Choroid plexus epithelial cell (primary cell): ENCODE results near the gene MGA.

ENCODE experiments used
- DNase-seq: peaks from one replicate; pipeline ENCODE4 v3.0.0-alpha.2; 2010; ENCODE audit warnings: low read depth
- H3K4me3 ChIP-seq: 2 replicates; pipeline ENCODE4 v1.5.1; 2011; ENCODE audit warnings: low read depth, mild to moderate bottlenecking, control low read depth, low read length, moderate library complexity
- TF ChIP-seq, protein P1 (sequence below): conservative IDR thresholded peaks from 2 replicates; pipeline ENCODE4 v1.5.1; 2011; ENCODE audit warnings: low read depth, mild to moderate bottlenecking, control low read depth, inconsistent platforms, low read length, moderate library complexity

MGA gene

DNA sequence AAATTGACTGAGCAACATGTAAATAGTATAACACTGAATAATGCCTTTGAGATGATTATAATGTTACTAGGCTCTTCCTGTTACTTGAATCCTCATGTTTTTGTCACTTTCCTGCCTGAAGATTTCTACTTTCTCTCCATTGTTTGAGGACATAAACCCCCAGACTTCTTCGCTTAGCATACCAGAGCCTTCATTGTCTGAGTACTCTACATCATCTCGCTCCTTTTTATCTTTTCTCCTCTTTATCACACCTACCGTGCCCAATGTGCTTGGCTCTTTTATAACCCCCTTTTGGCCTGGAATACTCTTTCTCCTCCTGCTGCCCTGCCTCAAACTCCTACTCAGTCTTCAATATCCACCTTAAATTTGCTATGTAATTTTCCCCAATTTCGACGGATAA lies 30.3 kb upstream of the MGA start:
- TF ChIP-seq, protein P1, sequence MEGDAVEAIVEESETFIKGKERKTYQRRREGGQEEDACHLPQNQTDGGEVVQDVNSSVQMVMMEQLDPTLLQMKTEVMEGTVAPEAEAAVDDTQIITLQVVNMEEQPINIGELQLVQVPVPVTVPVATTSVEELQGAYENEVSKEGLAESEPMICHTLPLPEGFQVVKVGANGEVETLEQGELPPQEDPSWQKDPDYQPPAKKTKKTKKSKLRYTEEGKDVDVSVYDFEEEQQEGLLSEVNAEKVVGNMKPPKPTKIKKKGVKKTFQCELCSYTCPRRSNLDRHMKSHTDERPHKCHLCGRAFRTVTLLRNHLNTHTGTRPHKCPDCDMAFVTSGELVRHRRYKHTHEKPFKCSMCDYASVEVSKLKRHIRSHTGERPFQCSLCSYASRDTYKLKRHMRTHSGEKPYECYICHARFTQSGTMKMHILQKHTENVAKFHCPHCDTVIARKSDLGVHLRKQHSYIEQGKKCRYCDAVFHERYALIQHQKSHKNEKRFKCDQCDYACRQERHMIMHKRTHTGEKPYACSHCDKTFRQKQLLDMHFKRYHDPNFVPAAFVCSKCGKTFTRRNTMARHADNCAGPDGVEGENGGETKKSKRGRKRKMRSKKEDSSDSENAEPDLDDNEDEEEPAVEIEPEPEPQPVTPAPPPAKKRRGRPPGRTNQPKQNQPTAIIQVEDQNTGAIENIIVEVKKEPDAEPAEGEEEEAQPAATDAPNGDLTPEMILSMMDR: no peak
- H3K4me3 ChIP-seq: no peak overlapping the region

DNA sequence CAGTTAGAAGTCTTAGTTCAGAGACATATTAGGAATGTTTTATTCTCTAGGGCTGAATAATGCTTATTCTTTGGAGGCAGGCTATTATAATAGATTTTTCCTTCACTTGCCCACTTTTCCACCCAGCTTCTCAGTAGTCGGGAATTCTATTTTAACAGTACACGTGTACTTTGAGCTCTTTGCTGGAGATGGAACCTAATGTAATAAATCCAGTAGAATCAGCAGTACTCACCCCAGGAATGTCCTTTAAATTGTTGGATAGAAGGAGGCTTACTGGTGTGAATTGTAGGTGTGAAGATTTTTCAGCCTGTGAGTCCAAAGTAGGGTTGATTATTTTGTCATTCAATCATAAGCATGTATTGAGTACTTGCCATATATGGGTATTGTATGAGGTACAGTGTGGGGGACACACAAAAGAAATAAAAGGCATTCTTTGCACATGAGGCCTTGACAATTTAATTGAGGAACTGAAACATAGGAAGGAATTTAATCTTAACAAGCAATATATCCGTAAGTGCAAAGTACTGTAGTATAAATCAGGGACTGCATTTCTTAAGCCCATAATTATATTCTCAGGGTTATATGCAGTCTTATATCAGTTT lies 29.5 kb upstream of the MGA start:
- TF ChIP-seq, protein P1: no peak
- no peak for DNase-seq
- H3K4me3 ChIP-seq: no peak overlapping the region

More for the DNA sequence above, 30.3 kb upstream of the MGA start:
- DNase-seq: no peak

DNA sequence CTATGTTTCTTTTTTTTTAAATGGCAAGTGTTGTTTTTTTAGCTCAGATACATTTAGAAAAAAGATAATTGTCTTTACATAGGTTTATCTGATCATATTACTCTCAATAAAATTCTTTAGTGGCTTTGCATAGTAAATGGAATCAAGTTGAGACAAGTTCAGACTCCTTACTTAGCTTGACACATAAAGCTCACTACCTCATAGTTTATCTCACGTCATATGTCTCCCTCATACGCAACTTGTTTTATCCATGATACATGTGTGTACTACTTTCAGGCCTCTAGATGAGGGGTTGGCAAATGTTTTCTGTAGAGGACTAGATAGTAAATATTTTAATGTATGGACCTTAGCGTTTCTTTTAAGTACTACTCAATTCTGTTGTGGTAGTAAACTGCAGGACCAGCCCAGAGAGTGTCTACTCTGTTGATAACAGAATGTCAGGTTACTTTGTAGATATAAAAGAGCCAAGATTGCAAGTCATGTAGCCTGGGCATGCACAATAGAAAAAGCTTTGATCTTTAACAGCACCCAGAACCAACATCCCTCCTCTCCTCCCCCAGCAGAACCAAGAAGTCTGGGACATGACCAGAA lies 28.2 kb upstream of the MGA start:
- DNase-seq: no peak
- no peak overlapping the region for H3K4me3 ChIP-seq
- TF ChIP-seq, protein P1: no peak

GRCh38 chr15:41633609-41634008 lies 26.6 kb upstream of the MGA start:
- DNase-seq: no peak
- H3K4me3 ChIP-seq: no peak overlapping the region
- TF ChIP-seq, protein P1: no peak

DNA sequence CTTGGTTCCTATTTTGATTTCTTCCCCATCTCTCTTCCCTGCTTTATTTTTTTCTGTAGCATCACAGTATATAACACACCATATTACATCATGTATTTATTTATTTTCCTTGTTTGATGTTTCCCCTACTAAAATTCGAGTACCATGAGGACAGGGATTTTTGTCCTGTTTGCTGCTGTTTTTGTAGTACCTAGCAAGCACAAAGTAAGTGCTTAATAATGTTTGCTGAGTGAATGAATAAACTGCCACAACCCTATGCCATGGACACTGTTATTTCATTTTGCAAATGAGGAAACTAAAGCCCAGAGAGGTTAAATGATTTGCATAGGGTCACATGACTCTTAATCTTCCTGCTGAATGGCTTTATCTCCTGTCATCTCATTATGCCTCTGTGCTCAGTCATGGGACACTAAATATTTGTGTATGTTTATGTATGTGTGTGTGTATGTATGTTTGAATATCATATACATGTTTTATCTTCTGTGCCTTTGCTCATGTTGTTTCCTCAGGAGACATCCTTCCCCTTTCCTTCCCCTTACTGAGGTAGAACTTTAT lies 26.1 kb upstream of the MGA start:
- no peak overlapping the region for H3K4me3 ChIP-seq
- DNase-seq: no peak
- TF ChIP-seq, protein P1: no peak

- no peak overlapping the region for H3K4me3 ChIP-seq
- TF ChIP-seq, protein P1: no peak
- DNase-seq: no peak
Observed at GRCh38 chr15:41637086-41637485, 23.1 kb upstream of the MGA start.

GRCh38 chr15:41640985-41641384 lies 19.2 kb upstream of the MGA start:
- no peak overlapping the region for H3K4me3 ChIP-seq
- TF ChIP-seq, protein P1: no peak

More at GRCh38 chr15:41640985-41641384, 19.2 kb upstream of the MGA start:
- no peak for DNase-seq
